GM18909 (cell line): ENCODE data around the gene SLC12A8.

Source experiments
- ATAC-seq: cut with Tn5 transposase; IDR thresholded peaks from one replicate; pipeline ENCODE4 v1.9.1; 2021; ENCODE audit warnings: mild to moderate bottlenecking; ENCODE audit not compliant: unreplicated experiment, poor library complexity

The SLC12A8 gene

GRCh38 chr3:125043599-125044151 is 168.9 kb downstream of the SLC12A8 start:
- no peak for ATAC-seq

- ATAC-seq = no peak
Measured at GRCh38 chr3:125042725-125043406, 169.7 kb downstream of the SLC12A8 start.

DNA sequence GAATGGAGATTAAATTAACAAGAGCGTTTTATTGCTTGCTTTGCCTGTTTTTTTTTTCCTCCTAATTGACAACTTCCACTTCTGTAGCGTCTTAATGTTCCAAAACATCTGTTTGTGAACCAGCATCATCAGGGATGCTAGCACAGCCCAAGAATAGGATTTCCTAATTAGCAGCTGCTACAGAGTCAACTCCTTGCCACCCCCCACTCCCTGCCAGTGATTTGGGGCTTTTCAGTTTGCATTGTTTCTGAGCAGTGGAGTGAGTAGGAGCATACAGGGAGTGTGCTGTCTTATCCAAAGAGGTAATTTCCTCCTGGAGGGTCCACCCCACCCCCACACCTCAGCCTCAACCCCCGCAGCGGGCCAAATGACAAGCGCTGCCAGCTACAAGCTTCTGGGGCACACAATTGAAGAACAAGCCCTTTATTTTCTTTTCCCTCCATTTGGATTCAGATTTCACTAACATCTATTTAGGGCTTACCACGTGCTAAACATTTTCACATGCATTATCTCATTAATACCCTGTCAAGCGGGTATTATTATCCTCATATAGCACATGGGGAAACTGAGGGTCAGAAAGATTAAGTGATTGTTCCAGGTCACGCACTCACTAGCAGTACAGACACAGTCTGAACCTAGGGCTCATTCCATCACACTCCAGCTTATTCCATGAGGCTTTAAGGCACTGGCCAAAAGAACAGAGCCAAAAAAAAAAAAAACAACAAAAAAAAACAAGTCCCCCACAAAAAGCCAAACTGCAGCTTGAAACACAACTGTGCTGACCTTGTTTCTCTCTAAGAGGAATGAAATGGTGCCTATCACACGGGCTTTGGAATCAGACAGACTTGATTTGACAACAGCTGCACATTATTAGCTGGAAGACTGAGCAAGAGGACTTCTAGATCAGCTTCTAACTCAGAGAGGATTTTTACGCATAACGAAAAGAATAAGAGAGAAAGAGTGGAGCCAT is 173.1 kb downstream of the SLC12A8 start:
- ATAC-seq = no peak

DNA sequence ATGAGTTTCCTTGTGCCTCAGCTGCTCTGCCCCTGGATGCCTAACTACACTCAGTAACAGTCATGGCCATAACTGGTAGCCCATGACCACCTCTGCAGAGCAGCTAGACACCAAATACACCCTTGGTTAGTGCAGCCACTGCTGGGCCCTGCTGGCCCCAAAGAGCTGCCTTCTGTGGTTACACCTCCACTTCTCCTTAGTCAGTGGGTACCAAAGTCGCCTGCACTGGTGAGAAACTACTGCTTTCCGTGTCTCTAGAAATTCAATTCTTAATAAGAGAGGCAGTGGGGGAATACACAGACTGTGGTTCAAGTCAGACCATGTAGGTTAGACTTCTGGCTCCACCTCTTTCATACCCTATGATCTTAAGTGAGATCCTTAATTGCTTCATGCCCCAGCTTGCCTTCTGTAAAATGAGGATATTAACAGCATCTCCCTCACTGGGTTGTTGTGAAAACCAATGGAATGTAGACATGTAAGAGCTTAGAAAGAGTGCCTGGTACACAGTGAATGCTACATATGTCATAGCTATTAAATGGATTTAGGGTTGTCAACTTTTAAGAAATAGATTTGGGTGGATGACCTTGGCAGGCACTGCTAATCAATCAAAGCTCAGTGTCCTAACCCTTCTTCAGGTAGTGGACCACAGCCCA is 174.9 kb downstream of the SLC12A8 start:
- no peak for ATAC-seq

GRCh38 chr3:125035217-125035616 is 177.3 kb downstream of the SLC12A8 start:
- ATAC-seq = peak; percentile 76

GRCh38 chr3:125033616-125034015 is 178.9 kb downstream of the SLC12A8 start:
- no peak for ATAC-seq

GRCh38 chr3:125033135-125033534 is 179.4 kb downstream of the SLC12A8 start:
- no peak for ATAC-seq

GRCh38 chr3:125032683-125033082 is 179.9 kb downstream of the SLC12A8 start:
- no peak for ATAC-seq
